CD14-positive monocyte (primary cell): ENCODE data around the gene STXBP5. TPM values are rescaled to one million over a fixed set of nuclear protein-coding genes. Genes with fewer than 3 reads are reported as not detected.
A peak's percentile ranks its signal among the peaks of the same experiment; 100 is the strongest.
"Not testable (repeated sequence)": the region's sequence is repeated elsewhere in the genome, so short reads cannot be mapped to it uniquely, and the experiment has no call there.

ENCODE experiments used
- DNase-seq, 3 donors: peaks; one replicate each; pipeline ENCODE4 v3.0.0-alpha.2; 2011 to 2022
- H2AFZ ChIP-seq: 2 replicates; pipeline ENCODE4 v1.6.0; 2012; ENCODE audit warnings: mild to moderate bottlenecking, low read depth, low read length, inconsistent platforms; ENCODE audit not compliant: insufficient read depth, poor library complexity, severe bottlenecking
- H3K27ac ChIP-seq, 2 donors: 1 replicate in 1 of 2; 2 replicates in 1 of 2; pipeline ENCODE4 v1.5.1; 2012 to 2013; ENCODE audit warnings: low read length in 2 of 2, control low read depth in 1 of 2, inconsistent platforms in 1 of 2, low read depth in 1 of 2, mild to moderate bottlenecking in 1 of 2
- H3K27me3 ChIP-seq, 2 donors: one replicate each; pipeline versions ENCODE4 v1.6.0 to v1.6.1; 2011 to 2013; ENCODE audit warnings: low read length in 2 of 2; ENCODE audit not compliant: control insufficient read depth in 2 of 2, insufficient read depth in 2 of 2
- H3K36me3 ChIP-seq, 2 donors: replicated peaks in 1 of 2; 1 replicate in 1 of 2; 2 replicates in 1 of 2; pipeline versions ENCODE4 v1.5.1 to v1.6.1; 2012 to 2013; ENCODE audit warnings: low read length in 2 of 2, control low read depth in 1 of 2, inconsistent platforms in 1 of 2, mild to moderate bottlenecking in 1 of 2; ENCODE audit not compliant: insufficient read depth in 2 of 2, control insufficient read depth in 1 of 2
- H3K4me1 ChIP-seq, 2 donors: 1 replicate in 1 of 2; 2 replicates in 1 of 2; pipeline versions ENCODE4 v1.5.1 to v1.6.1; 2012 to 2013; ENCODE audit warnings: low read length in 2 of 2, control low read depth in 1 of 2, inconsistent platforms in 1 of 2, mild to moderate bottlenecking in 1 of 2, moderate library complexity in 1 of 2; ENCODE audit not compliant: insufficient read depth in 2 of 2, control insufficient read depth in 1 of 2
- H3K4me2 ChIP-seq: replicated peaks from 2 replicates; pipeline ENCODE3; 2012; ENCODE audit warnings: low read length, moderate library complexity, mild to moderate bottlenecking; ENCODE audit not compliant: poor library complexity, severe bottlenecking; ENCODE audit errors: extremely low read depth
- H3K4me3 ChIP-seq, 3 experiments: fragments of 200-600 bp in 1 of 3; sonication (generic) in 1 of 3; replicated peaks in 1 of 3; 1 replicate in 2 of 3; 2 replicates in 1 of 3; pipeline ENCODE4 v1.5.1; 2011 to 2013; ENCODE audit warnings: low read length in 3 of 3, mild to moderate bottlenecking in 3 of 3, control low read depth in 2 of 3, low read depth in 2 of 3, inconsistent platforms in 1 of 3, moderate library complexity in 1 of 3
- H3K79me2 ChIP-seq: 2 replicates; pipeline ENCODE4 v1.6.0; 2012; ENCODE audit warnings: mild to moderate bottlenecking, control low read depth, inconsistent platforms, low read length, moderate library complexity; ENCODE audit not compliant: insufficient read depth
- H3K9ac ChIP-seq: 2 replicates; pipeline ENCODE4 v1.6.0; 2017; ENCODE audit warnings: low read length, mild to moderate bottlenecking; ENCODE audit not compliant: insufficient read depth, poor library complexity, severe bottlenecking
- H3K9me3 ChIP-seq, 2 donors: replicated peaks in 1 of 2; 1 replicate in 1 of 2; 2 replicates in 1 of 2; pipeline versions ENCODE4 v1.5.1 to v1.6.1; 2012 to 2013; ENCODE audit warnings: low read length in 2 of 2, control low read depth in 1 of 2; ENCODE audit not compliant: control insufficient read depth in 1 of 2, insufficient read depth in 1 of 2
- H4K20me1 ChIP-seq: 2 replicates; pipeline ENCODE4 v1.6.0; 2012; ENCODE audit warnings: mild to moderate bottlenecking, low read length, control low read depth, moderate library complexity; ENCODE audit not compliant: insufficient read depth
- H3K27ac Mint-ChIP-seq, 7 donors: one replicate each; pipeline ENCODE4 v1.8.0; 2020; ENCODE audit warnings: mild to moderate bottlenecking in 7 of 7, mixed read lengths in 7 of 7, moderate library complexity in 6 of 7, inconsistent platforms in 2 of 7
- H3K27me3 Mint-ChIP-seq, 3 donors: one replicate each; pipeline ENCODE4 v1.8.0; 2021 to 2022; ENCODE audit warnings: low read depth in 3 of 3, mild to moderate bottlenecking in 3 of 3, mixed read lengths in 3 of 3, moderate library complexity in 3 of 3, inconsistent platforms in 1 of 3
- H3K36me3 Mint-ChIP-seq, 2 donors: one replicate each; pipeline ENCODE4 v1.8.0; 2020; ENCODE audit warnings: mixed read lengths in 2 of 2, inconsistent platforms in 1 of 2, mild to moderate bottlenecking in 1 of 2
- H3K4me1 Mint-ChIP-seq: one replicate; pipeline ENCODE4 v1.8.0; 2020; ENCODE audit warnings: mild to moderate bottlenecking, mixed read lengths
- H3K4me3 Mint-ChIP-seq, 2 donors: one replicate each; pipeline ENCODE4 v1.8.0; 2020; ENCODE audit warnings: mild to moderate bottlenecking in 2 of 2, mixed read lengths in 2 of 2, moderate library complexity in 1 of 2
- H3K9me3 Mint-ChIP-seq, 7 donors: one replicate each; pipeline ENCODE4 v1.8.0; 2020 to 2022; ENCODE audit warnings: mixed read lengths in 7 of 7, mild to moderate bottlenecking in 6 of 7, moderate library complexity in 6 of 7, inconsistent platforms in 2 of 7
- WGBS: methylation state at CpG from one replicate; pipeline ENCODE4 v1.1.5; 2013; ENCODE audit warnings: missing lambda C conversion rate; ENCODE audit not compliant: insufficient coverage; 5-methylcytosine and 5-hydroxymethylcytosine counted together
- intact Hi-C, 2 donors: fragments of 100-400 bp; cut with micrococcal nuclease; formaldehyde crosslinking; loops; one replicate each; pipeline versions ENCODE4 v1.15.0 to v1.15.1; 2023
- polyA plus RNA-seq, 3 donors: library from polyadenylated mRNA; depleted of rRNA in 1 of 3; unstranded in 2 of 3; stranded (reverse) in 1 of 3; fragments of 300-500 nt in 2 of 3; fragments of >200 nt in 1 of 3; fragmentation: Illumina TruSeq in 2 of 3; gene quantifications; 1 replicate in 2 of 3; 2 replicates in 1 of 3; pipeline ENCODE4 v1.2.3, GENCODE V29; 2012 to 2021
- TF ChIP-seq, protein P1 (sequence below): fragments of 200-600 bp; IDR thresholded peaks from one replicate; pipeline ENCODE4 v1.8.0; 2022; ENCODE audit warnings: antibody characterized with exemption, mild to moderate bottlenecking

Gene STXBP5
- polyA plus RNA-seq, 3 donors: 1.5 to 8.8 (median 2.0) TPM

DNA sequence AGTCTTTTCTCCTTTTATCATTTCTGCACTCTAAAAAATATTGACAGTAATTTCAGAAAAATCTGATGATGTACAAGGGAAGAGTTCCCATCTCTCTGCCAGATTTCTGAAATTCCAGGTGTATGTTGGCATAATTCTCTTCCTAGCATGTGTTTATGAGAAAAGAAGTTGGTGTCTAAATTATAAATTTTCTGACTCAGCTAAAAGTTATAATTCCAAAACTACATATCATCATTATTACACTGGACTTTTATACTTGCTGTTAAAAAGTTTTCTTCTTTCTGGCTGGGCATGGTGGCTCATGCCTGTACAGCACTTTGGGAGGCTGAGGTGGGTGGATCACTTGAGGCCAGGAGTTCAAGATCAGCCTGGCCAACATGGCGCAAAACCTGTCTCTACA lies 168.6 kb downstream of the STXBP5 start:
- Histone ChIP-seq H3K4me2 (no peak overlapping the region), H2AFZ (no peak overlapping the region), H3K27me3 (no peaks in the 10 kb centered on the region), H4K20me1 (no peaks in the 10 kb centered on the region), H3K4me1 (no peaks in the 10 kb centered on the region), H3K9ac (no peak overlapping the region), H3K27ac (no peak overlapping the region), H3K79me2 (no peaks in the 10 kb centered on the region), H3K36me3 (peaks cover 7 to 23% of the 10 kb centered on the region in 2 donors), H3K4me3 (no peak overlapping the region), H3K9me3 (no peaks in the 10 kb centered on the region)
- Mint-ChIP-seq H3K9me3 (peaks cover 0 to 3% (median 0%) of the 10 kb centered on the region in 7 donors), H3K27me3 (no peaks in the 10 kb centered on the region), H3K27ac (peak overlapping the region in 1 of 7 donors; percentile 20), H3K36me3 (peaks cover 31 to 36% of the 10 kb centered on the region in 2 donors), H3K4me1 (no peaks in the 10 kb centered on the region), H3K4me3 (no peak overlapping the region)
- intact Hi-C loops: no loop called here
- no peak for DNase-seq
- no CpG with 5 or more reads among the region's 1 CpG for WGBS
- TF ChIP-seq, protein P1, sequence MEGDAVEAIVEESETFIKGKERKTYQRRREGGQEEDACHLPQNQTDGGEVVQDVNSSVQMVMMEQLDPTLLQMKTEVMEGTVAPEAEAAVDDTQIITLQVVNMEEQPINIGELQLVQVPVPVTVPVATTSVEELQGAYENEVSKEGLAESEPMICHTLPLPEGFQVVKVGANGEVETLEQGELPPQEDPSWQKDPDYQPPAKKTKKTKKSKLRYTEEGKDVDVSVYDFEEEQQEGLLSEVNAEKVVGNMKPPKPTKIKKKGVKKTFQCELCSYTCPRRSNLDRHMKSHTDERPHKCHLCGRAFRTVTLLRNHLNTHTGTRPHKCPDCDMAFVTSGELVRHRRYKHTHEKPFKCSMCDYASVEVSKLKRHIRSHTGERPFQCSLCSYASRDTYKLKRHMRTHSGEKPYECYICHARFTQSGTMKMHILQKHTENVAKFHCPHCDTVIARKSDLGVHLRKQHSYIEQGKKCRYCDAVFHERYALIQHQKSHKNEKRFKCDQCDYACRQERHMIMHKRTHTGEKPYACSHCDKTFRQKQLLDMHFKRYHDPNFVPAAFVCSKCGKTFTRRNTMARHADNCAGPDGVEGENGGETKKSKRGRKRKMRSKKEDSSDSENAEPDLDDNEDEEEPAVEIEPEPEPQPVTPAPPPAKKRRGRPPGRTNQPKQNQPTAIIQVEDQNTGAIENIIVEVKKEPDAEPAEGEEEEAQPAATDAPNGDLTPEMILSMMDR: no peak

DNA sequence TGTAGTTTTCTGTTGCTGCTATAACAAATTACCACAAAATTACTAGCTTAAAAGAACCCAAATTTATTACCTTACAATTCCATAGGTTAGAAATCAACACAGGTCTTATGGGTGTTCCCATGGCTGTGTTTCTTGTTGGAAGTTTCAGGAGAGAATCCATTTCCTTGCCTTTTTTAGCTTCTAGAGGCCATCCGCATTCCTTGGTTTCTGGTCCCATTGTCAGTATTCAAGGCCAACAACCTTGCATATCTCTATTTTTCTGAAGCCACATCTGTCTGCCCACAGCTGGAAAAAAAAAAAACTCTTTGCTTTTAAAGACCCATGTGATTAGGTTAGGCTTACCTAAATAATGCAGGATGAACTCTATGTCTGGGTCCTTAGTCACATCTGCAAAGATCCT lies 174.6 kb downstream of the STXBP5 start:
- Histone ChIP-seq H3K27me3 (no peaks in the 10 kb centered on the region), H3K36me3 (peaks cover 17 to 62% of the 10 kb centered on the region in 2 donors), H3K4me3 (no peak overlapping the region), H3K9ac (no peak overlapping the region), H3K9me3 (no peaks in the 10 kb centered on the region), H2AFZ (no peak overlapping the region), H3K27ac (no peak overlapping the region), H3K4me1 (no peaks in the 10 kb centered on the region), H3K79me2 (no peaks in the 10 kb centered on the region), H3K4me2 (no peak overlapping the region), H4K20me1 (no peaks in the 10 kb centered on the region)
- Mint-ChIP-seq H3K27me3 (no peaks in the 10 kb centered on the region), H3K27ac (no peak overlapping the region), H3K4me1 (no peaks in the 10 kb centered on the region), H3K36me3 (peaks cover 42 to 56% of the 10 kb centered on the region in 2 donors), H3K9me3 (peaks cover 0 to 5% (median 3%) of the 10 kb centered on the region in 7 donors), H3K4me3 (no peak overlapping the region)
- WGBS: no CpG with 5 or more reads among the region's 1 CpG
- no peak for DNase-seq
- intact Hi-C loops: no loop called here
- TF ChIP-seq, protein P1: no peak

DNA sequence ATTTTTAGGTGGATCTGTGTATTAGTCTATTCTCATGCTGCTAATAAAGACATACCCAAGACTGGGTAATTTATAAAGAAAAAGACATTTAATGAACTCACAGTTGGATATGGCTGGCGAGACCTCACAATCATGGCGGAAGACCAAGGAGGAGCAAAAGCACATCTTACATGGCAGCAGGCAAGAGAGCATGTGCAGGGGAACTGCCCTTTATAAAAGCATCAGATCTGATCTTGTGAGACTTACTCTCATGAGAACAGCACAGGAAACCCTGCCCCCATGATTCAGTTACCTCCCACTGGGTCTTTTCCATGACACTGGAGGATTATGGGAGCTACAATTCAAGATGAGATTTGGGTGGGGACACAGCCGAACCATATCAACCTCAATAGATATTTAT lies 176.6 kb downstream of the STXBP5 start:
- DNase-seq, H3K27ac ChIP-seq, H3K4me2 ChIP-seq, intact Hi-C loops, H3K9me3 Mint-ChIP-seq, H3K27me3 Mint-ChIP-seq, H3K27me3 ChIP-seq, H3K4me3 ChIP-seq, H3K4me1 ChIP-seq, H4K20me1 ChIP-seq, H3K9me3 ChIP-seq, H3K79me2 ChIP-seq, H3K4me1 Mint-ChIP-seq, H3K9ac ChIP-seq, H3K27ac Mint-ChIP-seq, H2AFZ ChIP-seq, H3K4me3 Mint-ChIP-seq: not testable (repeated sequence)
- H3K36me3 ChIP-seq: peaks cover 27 to 70% of the 10 kb centered on the region in 2 donors
- 100% methylated on average over 2 of the region's 3 CpGs for WGBS
- peaks cover 44 to 63% of the 10 kb centered on the region in 2 donors for H3K36me3 Mint-ChIP-seq
